ENCODE results near the gene FBXL19.
"Not testable (repeated sequence)": the region's sequence is repeated elsewhere in the genome, so short reads cannot be mapped to it uniquely, and the experiment has no call there.

Gene FBXL19

DNA sequence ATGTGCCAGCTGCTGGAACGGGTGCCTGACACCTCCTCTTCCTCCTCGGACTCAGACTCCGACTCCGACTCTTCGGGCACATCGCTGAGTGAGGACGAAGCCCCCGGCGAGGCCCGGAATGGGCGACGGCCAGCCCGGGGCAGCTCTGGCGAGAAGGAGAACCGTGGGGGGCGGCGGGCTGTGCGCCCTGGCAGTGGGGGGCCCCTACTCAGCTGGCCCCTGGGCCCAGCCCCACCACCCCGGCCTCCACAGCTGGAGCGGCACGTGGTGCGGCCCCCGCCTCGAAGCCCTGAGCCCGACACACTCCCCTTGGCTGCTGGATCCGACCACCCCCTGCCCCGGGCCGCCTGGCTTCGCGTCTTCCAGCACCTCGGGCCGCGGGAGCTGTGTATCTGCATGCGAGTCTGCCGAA is 6.8 kb downstream of the FBXL19 start:
- peaks cover 64% of the 10 kb centered on the region for H3K36me3 ChIP-seq (ENCODE audit: insufficient read depth, low read length)
- no peak overlapping the region for H2AFZ ChIP-seq (ENCODE audit: low read depth, low read length)
- no peaks in the 10 kb centered on the region for H3K27me3 ChIP-seq (ENCODE audit: insufficient read depth, low read length)
- no peak overlapping the region for H3K4me3 ChIP-seq (ENCODE audit: low read length)
- no peaks in the 10 kb centered on the region for H3K9me3 ChIP-seq (ENCODE audit: low read length)
- H3K4me1 ChIP-seq (ENCODE audit: insufficient read depth, low read length) = peaks cover 10% of the 10 kb centered on the region

DNA sequence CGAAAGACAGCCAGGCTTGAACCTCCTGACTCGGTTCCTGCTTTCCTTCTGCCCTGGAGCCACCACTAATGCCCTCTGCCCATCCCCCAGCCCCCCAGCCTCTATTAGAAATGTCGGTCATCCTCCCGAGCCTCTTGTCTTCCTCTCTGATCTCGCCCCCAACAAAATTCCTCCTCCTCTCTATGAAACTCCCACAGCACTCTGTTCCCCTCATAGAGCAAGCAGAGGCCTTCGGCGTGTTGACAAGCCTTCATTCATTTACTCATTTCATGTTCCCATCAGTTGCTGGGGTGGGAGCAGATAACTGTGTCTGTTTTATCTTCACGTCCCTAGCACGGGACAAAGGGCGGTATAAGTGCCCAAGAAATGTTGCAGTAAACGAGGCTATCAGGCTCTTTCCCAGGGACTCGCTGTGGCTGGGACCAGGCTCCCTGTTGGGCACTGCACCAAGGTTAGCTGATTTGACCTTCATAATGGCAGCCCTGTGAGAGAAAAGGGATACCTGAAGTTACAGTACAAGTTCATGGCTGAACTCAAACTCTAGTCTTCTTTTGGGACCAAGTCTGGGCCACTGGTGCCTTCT is 7.8 kb downstream of the FBXL19 start:
- peaks cover under 1% of the 10 kb centered on the region for H3K4me1 ChIP-seq (ENCODE audit: insufficient read depth, low read length)
- no peaks in the 10 kb centered on the region for H3K9me3 ChIP-seq (ENCODE audit: low read length)
- no peak overlapping the region for H3K4me3 ChIP-seq (ENCODE audit: low read length)
- H3K36me3 ChIP-seq (ENCODE audit: insufficient read depth, low read length) = peaks cover 69% of the 10 kb centered on the region
- H2AFZ ChIP-seq (ENCODE audit: low read depth, low read length) = no peak overlapping the region
- no peaks in the 10 kb centered on the region for H3K27me3 ChIP-seq (ENCODE audit: insufficient read depth, low read length)

DNA sequence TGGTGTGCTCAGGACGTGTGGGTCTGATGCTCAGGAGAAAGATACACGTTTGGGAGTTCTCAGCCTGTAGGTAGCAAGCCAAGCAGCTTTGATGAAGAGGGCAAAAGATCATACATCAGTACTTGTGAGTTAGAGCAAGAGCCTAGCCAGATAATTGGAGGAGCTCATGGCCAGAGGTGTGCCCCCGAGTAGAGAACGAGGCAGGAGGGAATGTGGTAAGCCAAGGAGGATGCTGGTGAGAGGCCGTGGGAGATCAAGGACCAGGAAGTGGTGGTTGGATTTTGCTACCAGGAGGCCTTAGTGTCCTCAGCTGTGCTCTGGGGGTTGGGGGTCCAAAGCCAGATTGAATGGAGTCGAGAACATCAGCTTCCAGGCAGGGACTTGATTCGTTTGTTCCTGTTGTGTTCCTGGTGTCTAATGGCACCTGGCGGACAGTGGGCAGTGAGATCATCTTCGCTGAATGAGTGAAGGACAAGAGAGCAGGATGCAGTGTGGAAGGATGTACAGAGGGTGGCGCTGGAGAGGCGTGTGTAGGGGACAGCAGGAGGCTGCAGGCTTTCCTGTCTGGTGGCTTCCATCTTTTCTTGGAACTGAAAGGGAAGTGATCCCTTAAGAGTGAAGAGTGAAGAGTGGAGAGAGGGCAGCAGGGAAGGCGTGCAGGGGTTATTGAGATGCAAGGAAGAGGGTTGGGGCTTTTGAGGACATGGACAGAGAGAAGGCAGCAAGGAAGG is 11.6 kb downstream of the FBXL19 start:
- peaks cover 60% of the 10 kb centered on the region for H3K36me3 ChIP-seq (ENCODE audit: insufficient read depth, low read length)
- H3K4me1 ChIP-seq (ENCODE audit: insufficient read depth, low read length) = no peaks in the 10 kb centered on the region
- H3K9me3 ChIP-seq (ENCODE audit: low read length) = no peaks in the 10 kb centered on the region
- no peak overlapping the region for H2AFZ ChIP-seq (ENCODE audit: low read depth, low read length)
- H3K4me3 ChIP-seq (ENCODE audit: low read length) = no peak overlapping the region
- H3K27me3 ChIP-seq (ENCODE audit: insufficient read depth, low read length) = no peaks in the 10 kb centered on the region

DNA sequence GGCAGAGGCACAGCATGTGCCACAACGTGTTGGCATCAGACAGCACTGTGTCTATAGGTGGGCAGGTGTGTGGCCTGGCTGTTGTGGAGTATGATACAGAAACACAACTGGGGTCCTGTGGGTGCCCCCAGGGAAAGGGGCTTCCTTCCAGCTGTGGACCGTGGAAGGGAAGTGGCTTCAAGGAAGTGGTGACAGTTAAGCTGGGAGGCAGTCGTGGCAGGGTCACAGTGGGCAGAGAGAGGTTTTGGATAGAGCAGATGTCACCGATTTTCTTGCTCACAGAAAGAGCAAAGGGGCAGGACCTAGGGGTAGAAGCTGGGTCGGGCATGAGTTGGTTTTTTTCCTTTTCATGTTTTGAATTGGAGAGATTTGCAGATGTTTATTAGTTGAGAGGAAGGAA is 14.3 kb downstream of the FBXL19 start:
- no peak overlapping the region for H2AFZ ChIP-seq (ENCODE audit: low read depth, low read length)
- H3K36me3 ChIP-seq (ENCODE audit: insufficient read depth, low read length) = peaks cover 46% of the 10 kb centered on the region
- peaks cover 8% of the 10 kb centered on the region for H3K4me1 ChIP-seq (ENCODE audit: insufficient read depth, low read length)
- H3K9me3 ChIP-seq (ENCODE audit: low read length) = no peaks in the 10 kb centered on the region
- no peak overlapping the region for H3K4me3 ChIP-seq (ENCODE audit: low read length)
- H3K27me3 ChIP-seq (ENCODE audit: insufficient read depth, low read length) = no peaks in the 10 kb centered on the region

DNA sequence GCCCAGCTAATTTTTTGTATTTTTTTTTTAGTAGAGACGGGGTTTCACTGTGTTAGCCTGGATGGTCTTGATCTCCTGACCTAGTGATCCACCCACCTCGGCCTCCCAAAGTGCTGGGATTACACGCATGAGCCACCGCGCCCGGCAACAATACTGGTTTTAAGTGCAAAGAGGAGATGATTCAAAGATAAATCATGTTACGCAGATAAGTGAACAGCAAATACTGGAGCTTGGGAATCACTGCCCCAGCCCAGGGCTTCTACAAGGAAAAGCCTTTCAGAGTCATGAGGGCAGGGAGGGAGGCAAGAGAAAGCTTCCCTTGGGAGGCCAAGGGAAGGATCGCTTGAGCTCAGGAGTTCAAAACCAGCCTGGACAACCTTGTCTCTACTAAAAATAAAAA is 16.2 kb downstream of the FBXL19 start:
- not testable (repeated sequence) for H2AFZ ChIP-seq (ENCODE audit: low read depth, low read length)

DNA sequence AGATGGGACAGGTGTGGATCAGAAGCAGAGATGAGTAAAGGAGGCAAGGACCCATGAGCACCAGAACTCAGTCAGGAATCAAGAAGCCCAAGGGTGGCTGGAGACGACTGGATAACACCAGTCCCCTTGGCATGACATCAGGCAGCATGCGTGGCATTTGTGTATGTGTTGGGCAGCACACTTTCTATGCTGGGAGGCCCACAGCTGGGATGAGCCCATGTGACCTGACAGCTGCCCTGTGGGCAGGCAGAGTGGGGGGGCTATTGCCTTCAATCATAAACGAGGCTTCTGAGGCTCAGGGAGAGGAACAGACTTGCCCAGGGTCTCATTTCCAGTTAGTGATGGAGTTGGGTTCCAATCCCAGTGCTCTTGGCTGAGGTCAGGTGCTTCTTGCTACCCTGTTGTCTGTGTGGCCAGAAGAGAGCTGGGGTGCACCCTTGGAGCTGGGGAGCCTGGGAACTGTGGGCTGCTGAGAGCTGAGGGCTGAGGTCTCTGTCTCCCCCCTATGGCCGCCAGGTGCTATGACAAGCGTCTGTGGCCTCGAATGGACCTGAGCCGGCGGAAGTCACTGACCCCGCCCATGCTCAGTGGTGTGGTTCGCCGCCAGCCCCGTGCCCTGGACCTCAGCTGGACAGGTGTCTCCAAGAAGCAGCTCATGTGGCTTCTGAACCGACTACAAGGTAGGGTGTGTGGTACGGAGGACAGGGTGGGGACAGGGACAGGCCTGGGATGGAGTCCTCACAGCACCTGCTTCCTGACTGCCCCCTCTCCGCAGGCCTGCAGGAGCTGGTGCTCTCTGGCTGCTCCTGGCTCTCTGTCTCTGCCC is 18.4 kb downstream of the FBXL19 start:
- H3K27me3 ChIP-seq (ENCODE audit: insufficient read depth, low read length) = no peaks in the 10 kb centered on the region
- H3K4me1 ChIP-seq (ENCODE audit: insufficient read depth, low read length) = peaks cover 12% of the 10 kb centered on the region

More for the DNA sequence above, 16.2 kb downstream of the FBXL19 start:
- peaks cover 54% of the 10 kb centered on the region for H3K36me3 ChIP-seq (ENCODE audit: insufficient read depth, low read length)
- H3K4me1 ChIP-seq (ENCODE audit: insufficient read depth, low read length); H3K9me3 ChIP-seq (ENCODE audit: low read length); H3K27me3 ChIP-seq (ENCODE audit: insufficient read depth, low read length); H3K4me3 ChIP-seq (ENCODE audit: low read length): not testable (repeated sequence)

DNA sequence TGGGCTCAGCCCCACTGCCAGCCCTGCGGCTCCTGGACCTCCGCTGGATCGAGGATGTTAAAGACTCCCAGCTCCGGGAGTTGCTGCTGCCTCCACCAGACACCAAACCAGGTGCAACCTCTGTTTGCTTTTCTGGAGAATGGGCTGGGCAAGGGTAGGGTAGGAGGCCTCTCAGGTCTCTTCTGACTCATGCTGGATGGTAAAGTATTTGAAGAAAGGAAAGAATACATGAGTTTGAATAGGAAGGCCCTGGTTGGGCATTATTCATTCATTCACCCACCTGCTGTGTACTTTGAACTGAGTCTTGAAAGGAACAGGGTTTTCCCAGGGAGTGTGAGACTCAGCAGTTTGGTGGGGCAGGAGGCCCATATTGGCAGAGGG is 19.0 kb downstream of the FBXL19 start:
- peaks cover 18% of the 10 kb centered on the region for H3K4me1 ChIP-seq (ENCODE audit: insufficient read depth, low read length)
- H3K36me3 ChIP-seq (ENCODE audit: insufficient read depth, low read length) = peaks cover 43% of the 10 kb centered on the region
- no peaks in the 10 kb centered on the region for H3K27me3 ChIP-seq (ENCODE audit: insufficient read depth, low read length)

More for the DNA sequence above, 18.4 kb downstream of the FBXL19 start:
- H2AFZ ChIP-seq (ENCODE audit: low read depth, low read length) = no peak overlapping the region
- peaks cover 2% of the 10 kb centered on the region for H3K9me3 ChIP-seq (ENCODE audit: low read length)
- H3K4me3 ChIP-seq (ENCODE audit: low read length) = no peak overlapping the region
- peaks cover 46% of the 10 kb centered on the region for H3K36me3 ChIP-seq (ENCODE audit: insufficient read depth, low read length)

DNA sequence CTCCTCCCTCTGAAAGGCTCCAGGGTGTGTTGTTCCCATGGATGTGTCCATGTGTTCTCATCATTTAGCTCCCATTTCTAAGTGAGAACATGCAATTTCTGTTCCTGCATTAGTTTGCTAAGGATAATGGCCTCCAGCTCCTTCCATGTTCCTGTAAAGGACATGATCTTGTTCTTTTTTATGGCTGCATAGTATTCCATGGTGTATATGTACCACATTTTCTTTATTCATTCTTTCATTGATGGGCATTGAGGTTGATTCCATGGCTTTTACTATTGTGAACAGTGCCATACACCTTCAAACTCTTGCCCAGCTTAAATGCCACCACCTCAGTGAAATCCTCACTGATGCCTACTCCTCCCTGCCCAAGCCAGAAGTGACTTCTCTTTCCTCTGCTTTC is 21.0 kb downstream of the FBXL19 start:
- no peak overlapping the region for H3K4me3 ChIP-seq (ENCODE audit: low read length)
- peaks cover 24% of the 10 kb centered on the region for H3K4me1 ChIP-seq (ENCODE audit: insufficient read depth, low read length)
- H3K27me3 ChIP-seq (ENCODE audit: insufficient read depth, low read length) = no peaks in the 10 kb centered on the region
- no peak overlapping the region for H2AFZ ChIP-seq (ENCODE audit: low read depth, low read length)
- peaks cover 35% of the 10 kb centered on the region for H3K36me3 ChIP-seq (ENCODE audit: insufficient read depth, low read length)
- H3K9me3 ChIP-seq (ENCODE audit: low read length) = peaks cover 2% of the 10 kb centered on the region

More for the DNA sequence above, 19.0 kb downstream of the FBXL19 start:
- no peak overlapping the region for H2AFZ ChIP-seq (ENCODE audit: low read depth, low read length)
- H3K9me3 ChIP-seq (ENCODE audit: low read length) = peaks cover 2% of the 10 kb centered on the region
- no peak overlapping the region for H3K4me3 ChIP-seq (ENCODE audit: low read length)

DNA sequence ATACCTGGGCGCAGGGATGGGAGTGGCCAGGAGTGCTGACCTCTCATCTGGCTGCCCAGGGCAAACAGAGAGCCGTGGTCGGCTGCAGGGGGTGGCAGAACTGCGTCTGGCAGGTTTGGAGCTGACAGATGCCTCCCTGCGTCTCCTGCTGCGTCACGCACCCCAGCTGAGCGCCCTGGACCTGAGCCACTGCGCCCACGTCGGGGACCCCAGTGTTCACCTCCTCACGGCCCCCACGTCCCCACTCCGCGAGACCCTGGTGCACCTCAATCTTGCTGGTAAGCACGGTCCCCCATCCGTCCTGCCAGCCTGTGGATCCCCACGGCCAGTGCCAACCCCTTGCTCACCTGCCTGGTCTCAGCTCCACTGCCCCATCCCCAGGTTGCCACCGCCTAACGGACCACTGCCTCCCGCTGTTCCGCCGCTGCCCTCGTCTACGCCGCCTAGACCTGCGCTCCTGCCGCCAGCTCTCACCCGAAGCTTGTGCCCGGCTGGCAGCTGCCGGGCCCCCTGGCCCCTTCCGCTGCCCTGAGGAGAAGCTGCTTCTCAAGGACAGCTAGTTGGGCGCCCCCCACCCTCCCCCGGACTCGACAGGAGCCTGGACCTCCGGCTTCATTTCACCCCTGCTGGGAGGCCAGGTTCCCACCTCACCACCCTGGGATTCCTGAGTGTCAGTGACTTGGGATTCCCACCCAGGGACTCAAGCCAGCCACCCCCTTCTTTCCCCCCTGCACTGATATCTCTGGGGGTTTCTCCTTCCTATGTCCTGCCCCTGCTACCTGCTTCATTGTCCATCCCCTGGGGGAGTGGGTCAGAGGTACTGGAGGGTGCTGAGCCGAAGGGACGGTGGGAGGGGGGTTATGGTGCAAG is 23.5 kb downstream of the FBXL19 start:
- Histone ChIP-seq H3K4me1 (ENCODE audit: insufficient read depth, low read length) (peaks cover 36% of the 10 kb centered on the region), H2AFZ (ENCODE audit: low read depth, low read length) (no peak overlapping the region), H3K27me3 (ENCODE audit: insufficient read depth, low read length) (no peaks in the 10 kb centered on the region), H3K9me3 (ENCODE audit: low read length) (peaks cover 2% of the 10 kb centered on the region), H3K4me3 (ENCODE audit: low read length) (no peak overlapping the region), H3K36me3 (ENCODE audit: insufficient read depth, low read length) (peaks cover 28% of the 10 kb centered on the region)

DNA sequence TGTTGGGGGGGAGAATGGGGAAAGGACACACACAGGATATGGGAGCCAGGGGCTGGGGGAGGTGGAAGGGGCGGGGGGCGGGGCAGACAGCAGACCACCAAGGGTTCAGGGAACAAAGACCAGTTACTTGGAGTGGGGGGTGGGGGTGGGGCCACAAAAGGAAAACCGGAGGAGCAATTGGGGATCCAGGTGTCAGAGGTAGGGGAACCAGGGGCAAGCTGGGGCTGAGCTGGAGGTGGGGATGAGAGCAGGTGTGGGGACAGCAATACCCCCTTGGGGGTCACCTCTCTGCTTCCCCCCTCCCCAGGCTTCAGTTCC is 24.1 kb downstream of the FBXL19 start:
- H3K36me3 ChIP-seq (ENCODE audit: insufficient read depth, low read length) = peaks cover 23% of the 10 kb centered on the region
- peak overlapping the region; percentile 74 for H3K4me3 ChIP-seq (ENCODE audit: low read length)
- H2AFZ ChIP-seq (ENCODE audit: low read depth, low read length) = peak overlapping the region; percentile 41
- H3K27me3 ChIP-seq (ENCODE audit: insufficient read depth, low read length) = no peaks in the 10 kb centered on the region
- H3K9me3 ChIP-seq (ENCODE audit: low read length) = peaks cover 2% of the 10 kb centered on the region
- peaks cover 31% of the 10 kb centered on the region for H3K4me1 ChIP-seq (ENCODE audit: insufficient read depth, low read length)

DNA sequence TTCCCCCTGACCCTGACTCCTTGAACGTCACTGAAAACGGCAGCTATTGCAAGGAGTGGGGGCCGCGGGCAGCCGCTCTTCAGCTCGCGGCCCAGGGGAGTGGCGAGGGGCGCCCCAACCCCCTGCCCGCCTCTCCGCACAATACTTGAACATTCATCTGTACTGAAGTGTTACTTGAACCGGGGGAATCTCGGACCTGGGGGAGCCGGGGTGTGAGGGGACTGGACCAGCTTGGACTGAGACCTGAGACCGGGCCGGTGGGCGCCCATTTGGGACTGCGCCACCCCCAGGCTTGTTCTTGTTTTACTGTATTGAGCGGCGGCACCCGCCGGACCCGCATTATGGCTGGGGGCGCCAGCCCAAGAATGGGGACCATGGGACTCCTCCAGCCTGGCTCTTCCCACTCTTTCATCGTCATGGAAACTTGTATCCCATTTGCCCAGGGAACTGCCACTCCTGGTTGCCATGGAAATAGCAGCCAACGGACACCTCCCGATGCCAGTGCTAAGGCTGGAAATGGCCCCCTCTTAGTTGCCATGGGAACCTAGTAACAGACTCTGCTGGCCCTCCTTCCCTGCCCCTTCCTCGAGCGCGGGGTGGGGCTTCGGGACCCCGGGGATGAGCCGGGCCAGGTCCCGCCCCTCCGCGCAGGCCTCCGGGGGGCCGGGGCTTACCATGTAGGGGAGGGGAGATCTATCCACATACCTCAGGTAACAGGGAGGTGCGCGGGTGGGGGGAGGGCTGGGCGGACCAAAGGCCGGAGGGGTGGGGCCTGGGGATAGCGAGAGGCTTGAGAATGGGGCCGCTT is 24.7 kb downstream of the FBXL19 start:
- peak overlapping the region; percentile 74 for H3K4me3 ChIP-seq (ENCODE audit: low read length)
- peak overlapping the region; percentile 52 for H2AFZ ChIP-seq (ENCODE audit: low read depth, low read length)

More for the DNA sequence above, 24.7 kb downstream of the FBXL19 start:
- Histone ChIP-seq H3K4me1 (ENCODE audit: insufficient read depth, low read length) (peaks cover 31% of the 10 kb centered on the region), H3K36me3 (ENCODE audit: insufficient read depth, low read length) (peaks cover 19% of the 10 kb centered on the region), H3K27me3 (ENCODE audit: insufficient read depth, low read length) (no peaks in the 10 kb centered on the region), H3K9me3 (ENCODE audit: low read length) (peaks cover 2% of the 10 kb centered on the region)

Data from neuron (in vitro differentiated cells).